Activated CD8-positive, alpha-beta memory T cell treated with anti-CD3 and anti-CD28 coated beads, Interleukin-2, amount 10 ng/mL, durations not matched to agents 7 days and 5 days (primary cell): ENCODE data around the gene SEMA4C. TPM values are rescaled to one million over a fixed set of nuclear protein-coding genes. Genes with fewer than 3 reads are reported as not detected.

Experiments used
- ATAC-seq: fragments of 150-1000 bp; cut with Tn5 transposase; one replicate; pipeline ENCODE4 v1.10.0; 2021; ENCODE audit warnings: moderate library complexity
- CTCF ChIA-PET: fragments of 350-600 bp; sonication (Branson Sonifier 250); formaldehyde crosslinking; loops from one replicate; lab custom pipeline; 2021; ENCODE audit warnings: antibody characterized with exemption; lab: Charles Lee
- DNase-seq: peaks from one replicate; pipeline ENCODE4 v3.0.0-alpha.2; 2020
- H3K27ac Mint-ChIP-seq: one replicate; pipeline ENCODE4 v1.8.0; 2021; ENCODE audit warnings: mild to moderate bottlenecking, mixed read lengths
- H3K27me3 Mint-ChIP-seq: one replicate; pipeline ENCODE4 v1.8.0; 2021; ENCODE audit warnings: mixed read lengths
- H3K36me3 Mint-ChIP-seq: one replicate; pipeline ENCODE4 v1.8.0; 2021; ENCODE audit warnings: mild to moderate bottlenecking, mixed read lengths
- H3K4me1 Mint-ChIP-seq: one replicate; pipeline ENCODE4 v1.8.0; 2021; ENCODE audit warnings: mixed read lengths
- H3K4me3 Mint-ChIP-seq: one replicate; pipeline ENCODE4 v1.8.0; 2021; ENCODE audit warnings: mild to moderate bottlenecking, moderate library complexity, mixed read lengths
- H3K9me3 Mint-ChIP-seq: one replicate; pipeline ENCODE4 v1.8.0; 2022; ENCODE audit warnings: low read depth, mixed read lengths
- total RNA-seq, 2 experiments: library from RNA; stranded (reverse); gene quantifications; one replicate each; pipeline ENCODE4 v1.2.3, GENCODE V29; 2021

The SEMA4C gene
- 10 to 100 TPM in 1 of 2 experiments, 1 to 10 TPM in 1; 9.7 to 11.6 TPM for total RNA-seq

- Mint-ChIP-seq H3K4me1 (peaks cover 35% of the 10 kb centered on the region), H3K9me3 (no peaks in the 10 kb centered on the region), H3K27me3 (peaks cover 16% of the 10 kb centered on the region), H3K4me3 (peak within 1 kb of the TSS; percentile 62), H3K27ac (peak within 1 kb of the TSS; percentile 18), H3K36me3 (no peaks in the 10 kb centered on the region)
- peak; percentile 40 for ATAC-seq
- CTCF ChIA-PET: interaction anchor here (1.0 to 3.6 kb wide), 9 partner anchors 10 to 93 kb away, joined by 3 to 40 read pairs (median 8); partner anchors contain the start of gene ANKRD39
- no peak for DNase-seq
Observed at GRCh38 chr2:96869822-96870625, at the start of gene SEMA4C. Gene SEMA4C (minus strand): TSS chr2:96870080. CDS start chr2:96867886, 2,194 bp downstream.

GRCh38 chr2:96918754-96919550 is 49.1 kb upstream of the SEMA4C start:
- Mint-ChIP-seq H3K36me3 (peaks cover 19% of the 10 kb centered on the region), H3K4me3 (no peak overlapping the region), H3K4me1 (peaks cover 27% of the 10 kb centered on the region), H3K27ac (no peak overlapping the region), H3K27me3 (no peaks in the 10 kb centered on the region), H3K9me3 (peaks cover 16% of the 10 kb centered on the region)
- CTCF ChIA-PET: no interaction called here
- ATAC-seq: no peak
- DNase-seq: no peak

- H3K27ac Mint-ChIP-seq: no peak overlapping the region
- DNase-seq (no peak), ATAC-seq (no peak)
- peaks cover 16% of the 10 kb centered on the region for H3K9me3 Mint-ChIP-seq
- peaks cover 19% of the 10 kb centered on the region for H3K36me3 Mint-ChIP-seq
- no peaks in the 10 kb centered on the region for H3K27me3 Mint-ChIP-seq
- CTCF ChIA-PET: no interaction called here
- peaks cover 28% of the 10 kb centered on the region for H3K4me1 Mint-ChIP-seq
- H3K4me3 Mint-ChIP-seq: no peak overlapping the region
Observed at GRCh38 chr2:96918092-96918753, 48.3 kb upstream of the SEMA4C start.

- peaks cover 33% of the 10 kb centered on the region for H3K4me1 Mint-ChIP-seq
- no peak for ATAC-seq
Observed at GRCh38 chr2:96916646-96917543, 47.0 kb upstream of the SEMA4C start.

GRCh38 chr2:96916156-96916630 is 46.3 kb upstream of the SEMA4C start:
- peaks cover 27% of the 10 kb centered on the region for H3K4me1 Mint-ChIP-seq
- CTCF ChIA-PET: interaction anchor here (0.7 to 2.2 kb wide), 5 partner anchors 8 to 196 kb away, joined by 3 to 6 read pairs (median 3); partner anchors contain the start of gene ANKRD39
- H3K36me3 Mint-ChIP-seq: peaks cover 19% of the 10 kb centered on the region
- H3K4me3 Mint-ChIP-seq: no peak overlapping the region
- H3K9me3 Mint-ChIP-seq: peaks cover 16% of the 10 kb centered on the region
- DNase-seq (no peak), ATAC-seq (no peak)
- H3K27me3 Mint-ChIP-seq: peaks cover 3% of the 10 kb centered on the region
- H3K27ac Mint-ChIP-seq: no peak overlapping the region

More at GRCh38 chr2:96916646-96917543, 47.0 kb upstream of the SEMA4C start:
- Mint-ChIP-seq H3K27me3 (peaks cover under 1% of the 10 kb centered on the region), H3K36me3 (peaks cover 19% of the 10 kb centered on the region), H3K27ac (no peak overlapping the region), H3K4me3 (no peak overlapping the region), H3K9me3 (peaks cover 16% of the 10 kb centered on the region)
- DNase-seq: no peak
- CTCF ChIA-PET: interaction anchor here (0.9 to 2.2 kb wide), 4 partner anchors 8 to 59 kb away, joined by 3 to 6 read pairs (median 3); partner anchors contain the start of gene ANKRD39

GRCh38 chr2:96914332-96914731 is 44.5 kb upstream of the SEMA4C start:
- H3K27ac Mint-ChIP-seq: peak overlapping the region; percentile 90
- H3K4me1 Mint-ChIP-seq: peaks cover 27% of the 10 kb centered on the region
- no peak for ATAC-seq
- H3K4me3 Mint-ChIP-seq: peak overlapping the region; percentile 59
- peaks cover 19% of the 10 kb centered on the region for H3K36me3 Mint-ChIP-seq
- peaks cover 16% of the 10 kb centered on the region for H3K9me3 Mint-ChIP-seq
- CTCF ChIA-PET: interaction anchor here (1.2 to 1.5 kb wide), 2 partner anchors 36 to 56 kb away, joined by 3 to 6 read pairs; partner anchors contain the start of gene ANKRD39
- no peak for DNase-seq
- H3K27me3 Mint-ChIP-seq: peaks cover 3% of the 10 kb centered on the region

- Mint-ChIP-seq H3K27me3 (peaks cover 3% of the 10 kb centered on the region), H3K9me3 (peaks cover 16% of the 10 kb centered on the region), H3K4me3 (peak overlapping the region; percentile 59), H3K36me3 (peaks cover 19% of the 10 kb centered on the region), H3K27ac (peak overlapping the region; percentile 90), H3K4me1 (peaks cover 27% of the 10 kb centered on the region)
- ATAC-seq (peak; percentile 83), DNase-seq (peak; percentile 86)
- CTCF ChIA-PET: interaction anchor here (0.9 to 1.5 kb wide), 4 partner anchors 37 to 199 kb away, joined by 3 to 6 read pairs (median 4); partner anchors contain the start of gene ANKRD39
Observed at GRCh38 chr2:96913398-96914202, 43.7 kb upstream of the SEMA4C start.

GRCh38 chr2:96913117-96913397 is 43.2 kb upstream of the SEMA4C start:
- H3K4me3 Mint-ChIP-seq: peak overlapping the region; percentile 59

GRCh38 chr2:96912346-96913116 is 42.7 kb upstream of the SEMA4C start:
- H3K4me3 Mint-ChIP-seq: peak overlapping the region; percentile 59
- no peak for DNase-seq
- H3K36me3 Mint-ChIP-seq: peaks cover 13% of the 10 kb centered on the region
- no peak for ATAC-seq
- peaks cover 27% of the 10 kb centered on the region for H3K4me1 Mint-ChIP-seq
- peaks cover 3% of the 10 kb centered on the region for H3K27me3 Mint-ChIP-seq
- CTCF ChIA-PET: interaction anchor here (0.9 to 1.7 kb wide), 5 partner anchors 26 to 200 kb away, joined by 3 to 4 read pairs (median 4); partner anchors contain the start of gene ANKRD39
- H3K27ac Mint-ChIP-seq: peak overlapping the region; percentile 90
- peaks cover 12% of the 10 kb centered on the region for H3K9me3 Mint-ChIP-seq

More at GRCh38 chr2:96913117-96913397, 43.2 kb upstream of the SEMA4C start:
- DNase-seq (no peak), ATAC-seq (no peak)
- peaks cover 13% of the 10 kb centered on the region for H3K36me3 Mint-ChIP-seq
- CTCF ChIA-PET: interaction anchor here (0.9 to 1.7 kb wide), 3 partner anchors 26 to 199 kb away, joined by 3 to 4 read pairs (median 4); partner anchors contain the start of gene ANKRD39
- peaks cover 13% of the 10 kb centered on the region for H3K9me3 Mint-ChIP-seq
- H3K27me3 Mint-ChIP-seq: peaks cover 3% of the 10 kb centered on the region
- H3K27ac Mint-ChIP-seq: peak overlapping the region; percentile 90
- H3K4me1 Mint-ChIP-seq: peaks cover 27% of the 10 kb centered on the region

GRCh38 chr2:96909611-96910021 is 39.7 kb upstream of the SEMA4C start:
- Mint-ChIP-seq H3K27ac (no peak overlapping the region), H3K36me3 (no peaks in the 10 kb centered on the region), H3K9me3 (no peaks in the 10 kb centered on the region), H3K27me3 (peaks cover 3% of the 10 kb centered on the region), H3K4me3 (no peak overlapping the region), H3K4me1 (peaks cover 22% of the 10 kb centered on the region)
- CTCF ChIA-PET: no interaction called here
- DNase-seq (no peak), ATAC-seq (no peak)
